Colonic mucosa (tissue), 4 donors: ENCODE results near the gene ZNF276. TPM values are rescaled to one million over a fixed set of nuclear protein-coding genes. Genes with fewer than 3 reads are reported as not detected.
A peak's percentile ranks its signal among the peaks of the same experiment; 100 is the strongest.

ENCODE experiments used
- DNase-seq: peaks from one replicate; pipeline ENCODE4 v3.0.0-alpha.2; 2020
- H3K27ac ChIP-seq: fragments of 200-600 bp; one replicate; pipeline ENCODE4 v1.8.0; 2021
- H3K27me3 ChIP-seq: fragments of 200-600 bp; one replicate; pipeline ENCODE4 v1.8.0; 2021
- H3K36me3 ChIP-seq: fragments of 200-600 bp; one replicate; pipeline ENCODE4 v1.8.0; 2021
- H3K4me1 ChIP-seq: fragments of 200-600 bp; one replicate; pipeline ENCODE4 v1.8.0; 2021; ENCODE audit warnings: mild to moderate bottlenecking
- H3K4me3 ChIP-seq: fragments of 200-600 bp; one replicate; pipeline ENCODE4 v1.8.0; 2021
- H3K9ac ChIP-seq, 2 donors: one replicate each; pipeline ENCODE4 v1.7.0; 2013; ENCODE audit warnings: control low read depth in 2 of 2, low read depth in 2 of 2, low read length in 2 of 2
- H3K9me3 ChIP-seq: fragments of 200-600 bp; one replicate; pipeline ENCODE4 v1.8.0; 2021
- CTCF ChIP-seq: fragments of 200-600 bp; IDR thresholded peaks from one replicate; pipeline ENCODE4 v1.8.0; 2022; ENCODE audit warnings: antibody characterized with exemption, mild to moderate bottlenecking
- intact Hi-C: fragments of 100-400 bp; cut with DNase I; formaldehyde crosslinking; loops from one replicate; pipeline ENCODE4 v1.14.1; 2022
- total RNA-seq, 2 donors: library from RNA; stranded (reverse); fragmentation: NEBNext Ultra II Directional in 1 of 2; extraction: Animal tissue kit (Norgen Biotek cat#: 25700) in 1 of 2; gene quantifications; one replicate each; pipeline ENCODE4 v1.2.1, GENCODE V29; 2021
- donor health status: healthy.
- donor health status: DM: no; HTN: no; CAD: no.
- donor health status: DM: no; HTN: no; CAD: no.

Gene ZNF276
- total RNA-seq, 2 donors from 2014 or later: 19.2 to 30.6 TPM

GRCh38 chr16:89723279-89724250 lies 2.2 kb downstream of the ZNF276 start:
- H3K27ac ChIP-seq: peak overlapping the region; percentile 88
- no peak for TF ChIP-seq CTCF
- intact Hi-C loops: no loop called here
- H3K4me3 ChIP-seq: peak overlapping the region; percentile 94
- H3K27me3 ChIP-seq: no peaks in the 10 kb centered on the region
- DNase-seq: no peak
- no peaks in the 10 kb centered on the region for H3K9me3 ChIP-seq
- H3K4me1 ChIP-seq: peaks cover 15% of the 10 kb centered on the region
- H3K36me3 ChIP-seq: peaks cover 17% of the 10 kb centered on the region
- peak overlapping the region; percentile 6 to 92 for H3K9ac ChIP-seq

- H3K27me3 ChIP-seq: no peaks in the 10 kb centered on the region
- intact Hi-C loops: no loop called here
- no peak for DNase-seq
These were observed 6.2 kb downstream of the ZNF276 start for GRCh38 chr16:89727406-89728120.

GRCh38 chr16:89729293-89729692 lies 8.0 kb downstream of the ZNF276 start:
- TF ChIP-seq CTCF: no peak

More at GRCh38 chr16:89727406-89728120, 6.2 kb downstream of the ZNF276 start:
- no peak overlapping the region for H3K9ac ChIP-seq
- H3K4me1 ChIP-seq: peaks cover 7% of the 10 kb centered on the region
- no peak overlapping the region for H3K27ac ChIP-seq
- H3K36me3 ChIP-seq: peaks cover 42% of the 10 kb centered on the region
- TF ChIP-seq CTCF: no peak
- H3K9me3 ChIP-seq: no peaks in the 10 kb centered on the region
- no peak overlapping the region for H3K4me3 ChIP-seq

GRCh38 chr16:89729863-89730593 lies 8.7 kb downstream of the ZNF276 start:
- TF ChIP-seq CTCF: no peak
- intact Hi-C loops: no loop called here
- Histone ChIP-seq H3K4me1 (no peaks in the 10 kb centered on the region), H3K9ac (no peak overlapping the region), H3K36me3 (peaks cover 39% of the 10 kb centered on the region), H3K27me3 (no peaks in the 10 kb centered on the region), H3K27ac (no peak overlapping the region), H3K4me3 (no peak overlapping the region), H3K9me3 (no peaks in the 10 kb centered on the region)
- DNase-seq: no peak

More at GRCh38 chr16:89729293-89729692, 8.0 kb downstream of the ZNF276 start:
- intact Hi-C loops: no loop called here
- no peak for DNase-seq
- Histone ChIP-seq H3K27ac (no peak overlapping the region), H3K9ac (no peak overlapping the region), H3K36me3 (peaks cover 39% of the 10 kb centered on the region), H3K27me3 (no peaks in the 10 kb centered on the region), H3K4me3 (no peak overlapping the region), H3K4me1 (no peaks in the 10 kb centered on the region), H3K9me3 (no peaks in the 10 kb centered on the region)

- no peak for TF ChIP-seq CTCF
- intact Hi-C loops: no loop called here
- Histone ChIP-seq H3K36me3 (peaks cover 39% of the 10 kb centered on the region), H3K4me3 (no peak overlapping the region), H3K4me1 (no peaks in the 10 kb centered on the region), H3K27ac (no peak overlapping the region), H3K27me3 (no peaks in the 10 kb centered on the region), H3K9ac (no peak overlapping the region), H3K9me3 (no peaks in the 10 kb centered on the region)
- no peak for DNase-seq
These were observed 9.4 kb downstream of the ZNF276 start for GRCh38 chr16:89730610-89731234.
